ENCODE measurements around the gene RERG. TPM values are rescaled to one million over a fixed set of nuclear protein-coding genes. Genes with fewer than 3 reads are reported as not detected.

Gene RERG
- total RNA-seq, 4 donors from 2014 or later = 7.7 to 23.9 (median 10.9) TPM

GRCh38 chr12:15205341-15206010 is 15.7 kb downstream of the RERG start:
- peak overlapping the region; percentile 66 for H3K27ac ChIP-seq
- WGBS = 63% methylated on average over 8 of the region's 8 CpGs

GRCh38 chr12:15201456-15201855 is 19.8 kb downstream of the RERG start:
- Histone ChIP-seq H3K4me1 (peaks cover 33% of the 10 kb centered on the region), H3K27me3 (no peaks in the 10 kb centered on the region), H3K27ac (no peak overlapping the region), H3K36me3 (no peaks in the 10 kb centered on the region), H3K4me3 (no peak overlapping the region), H3K9me3 (no peaks in the 10 kb centered on the region)
- TF ChIP-seq POLR2AphosphoS5 (IDR thresholded peaks at IDR 0.05) (no peak), POLR2A (IDR thresholded peaks at IDR 0.05) (no peak), CTCF (IDR thresholded peaks at IDR 0.05) (no peak), EP300 (IDR thresholded peaks at IDR 0.05) (no peak)
- no peak for DNase-seq (ENCODE audit: low spot score in 2 of 2)

More at GRCh38 chr12:15205341-15206010, 15.7 kb downstream of the RERG start:
- Histone ChIP-seq H3K36me3 (no peaks in the 10 kb centered on the region), H3K27me3 (no peaks in the 10 kb centered on the region), H3K4me3 (no peak overlapping the region), H3K4me1 (peaks cover 47% of the 10 kb centered on the region), H3K9me3 (no peaks in the 10 kb centered on the region)
- DNase-seq (ENCODE audit: low spot score in 2 of 2) = no peak
- TF ChIP-seq CTCF (IDR thresholded peaks at IDR 0.05) (no peak), POLR2AphosphoS5 (IDR thresholded peaks at IDR 0.05) (no peak), EP300 (IDR thresholded peaks at IDR 0.05) (no peak), POLR2A (IDR thresholded peaks at IDR 0.05) (no peak)

GRCh38 chr12:15201056-15201455 is 20.2 kb downstream of the RERG start:
- no peak for TF ChIP-seq CTCF (IDR thresholded peaks at IDR 0.05)
- no peak for TF ChIP-seq POLR2AphosphoS5 (IDR thresholded peaks at IDR 0.05)
- TF ChIP-seq EP300 (IDR thresholded peaks at IDR 0.05) = no peak
- TF ChIP-seq POLR2A (IDR thresholded peaks at IDR 0.05) = no peak
- Histone ChIP-seq H3K4me1 (peaks cover 33% of the 10 kb centered on the region), H3K27me3 (no peaks in the 10 kb centered on the region), H3K9me3 (no peaks in the 10 kb centered on the region), H3K27ac (peak overlapping the region; percentile 52), H3K36me3 (no peaks in the 10 kb centered on the region), H3K4me3 (no peak overlapping the region)
- no peak for DNase-seq (ENCODE audit: low spot score in 2 of 2)
- 47% methylated on average over 1 of the region's 1 CpG for WGBS

GRCh38 chr12:15200641-15201040 is 20.6 kb downstream of the RERG start:
- Histone ChIP-seq H3K27ac (peak overlapping the region; percentile 52), H3K9me3 (no peaks in the 10 kb centered on the region), H3K36me3 (no peaks in the 10 kb centered on the region), H3K4me1 (peaks cover 34% of the 10 kb centered on the region), H3K4me3 (no peak overlapping the region), H3K27me3 (no peaks in the 10 kb centered on the region)
- TF ChIP-seq POLR2A (IDR thresholded peaks at IDR 0.05) = no peak
- TF ChIP-seq EP300 (IDR thresholded peaks at IDR 0.05) = no peak
- TF ChIP-seq POLR2AphosphoS5 (IDR thresholded peaks at IDR 0.05) = no peak
- no peak for TF ChIP-seq CTCF (IDR thresholded peaks at IDR 0.05)
- 41% methylated on average over 2 of the region's 2 CpGs for WGBS
- DNase-seq (ENCODE audit: low spot score in 2 of 2) = no peak

DNA sequence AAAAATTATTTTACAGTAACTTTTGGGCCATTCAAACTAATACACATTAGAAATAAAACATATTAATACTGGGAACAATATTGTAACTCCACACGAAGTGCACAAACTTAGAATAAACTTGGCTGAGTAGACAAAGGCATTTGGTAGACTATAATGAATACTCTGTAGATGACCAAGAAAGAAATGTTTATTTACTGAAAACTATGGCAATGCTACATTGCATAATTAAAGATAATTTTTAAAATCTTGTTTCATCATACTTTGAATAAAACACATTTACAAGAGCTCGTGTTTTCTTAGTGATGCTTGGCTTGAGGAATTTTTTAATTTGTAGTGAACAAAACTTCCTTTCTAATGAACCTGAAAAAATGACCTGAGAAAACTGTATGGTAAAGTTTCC is 21.3 kb downstream of the RERG start:
- Histone ChIP-seq H3K4me1 (peaks cover 38% of the 10 kb centered on the region), H3K9me3 (no peaks in the 10 kb centered on the region), H3K27ac (peak overlapping the region; percentile 52), H3K27me3 (no peaks in the 10 kb centered on the region), H3K4me3 (no peak overlapping the region), H3K36me3 (no peaks in the 10 kb centered on the region)
- WGBS = 18% methylated on average over 2 of the region's 2 CpGs
- TF ChIP-seq EP300 (IDR thresholded peaks at IDR 0.05) (no peak), POLR2A (IDR thresholded peaks at IDR 0.05) (no peak), CTCF (IDR thresholded peaks at IDR 0.05) (no peak), POLR2AphosphoS5 (IDR thresholded peaks at IDR 0.05) (no peak)
- DNase-seq (ENCODE audit: low spot score in 2 of 2) = no peak
